ENCODE measurements around the gene PPM1L.

Gene PPM1L

GRCh38 chr3:161051856-161052255 lies 295.8 kb downstream of the PPM1L start:
- DNase-seq = no peak

GRCh38 chr3:161054860-161055604 lies 299.0 kb downstream of the PPM1L start:
- DNase-seq = no peak

GRCh38 chr3:161064413-161064812 lies 308.4 kb downstream of the PPM1L start:
- no peak for DNase-seq

- no peak for DNase-seq
These were observed 310.9 kb downstream of the PPM1L start for GRCh38 chr3:161066930-161067329.

GRCh38 chr3:161067335-161067734 lies 311.3 kb downstream of the PPM1L start:
- DNase-seq = no peak

GRCh38 chr3:161069511-161070251 lies 313.6 kb downstream of the PPM1L start:
- no peak for DNase-seq

GRCh38 chr3:161070252-161070930 lies 314.4 kb downstream of the PPM1L start:
- DNase-seq = no peak

- no peak for DNase-seq
These were observed 315.1 kb downstream of the PPM1L start for GRCh38 chr3:161070980-161071663.

- DNase-seq = no peak
These were observed 316.2 kb downstream of the PPM1L start for GRCh38 chr3:161072211-161072621.

- DNase-seq = no peak
These were observed 316.7 kb downstream of the PPM1L start for GRCh38 chr3:161072751-161073150.

- DNase-seq = no peak
These were observed 317.1 kb downstream of the PPM1L start for GRCh38 chr3:161073181-161073580.

- no peak for DNase-seq
These were observed 325.6 kb downstream of the PPM1L start for GRCh38 chr3:161081633-161082032.

- no peak for DNase-seq
These were observed 326.0 kb downstream of the PPM1L start for GRCh38 chr3:161082063-161082462.

- no peak for DNase-seq
These were observed 327.1 kb downstream of the PPM1L start for GRCh38 chr3:161083131-161083530.

- DNase-seq = no peak
These were observed 328.2 kb downstream of the PPM1L start for GRCh38 chr3:161084277-161084676.

- DNase-seq = no peak
These were observed 337.9 kb downstream of the PPM1L start for GRCh38 chr3:161093895-161094294.

- no peak for DNase-seq
These were observed 340.8 kb downstream of the PPM1L start for GRCh38 chr3:161096771-161097367.

GRCh38 chr3:161100994-161101393 lies 345.0 kb downstream of the PPM1L start:
- DNase-seq = no peak

- DNase-seq = no peak
These were observed 345.6 kb downstream of the PPM1L start for GRCh38 chr3:161101609-161102008.

GRCh38 chr3:161103776-161104385 lies 347.9 kb downstream of the PPM1L start:
- no peak for DNase-seq

GRCh38 chr3:161104561-161105551 lies 348.8 kb downstream of the PPM1L start, which contains the start of gene B3GALNT1:
Gene B3GALNT1, minus strand, starts transcription at chr3:161105349. Its CDS starts 18,595 bp downstream, at chr3:161086754.
- DNase-seq = peak; percentile 52
